ENCODE results near the gene WDR6. TPM values are rescaled to one million over a fixed set of nuclear protein-coding genes. Genes with fewer than 3 reads are reported as not detected.
A peak's percentile ranks its signal among the peaks of the same experiment; 100 is the strongest.

The WDR6 gene
- total RNA-seq, 2 donors from 2014 or later, result 145 to 159 TPM

- DNase-seq (peak; percentile 96 to 97), ATAC-seq (replicated peaks in 1 of 2) (peak; percentile 76 to 78)
- no peaks in the 10 kb centered on the region for H3K27me3 Mint-ChIP-seq (ENCODE audit: low read depth)
- peak within 1 kb of the TSS; percentile 94 for H3K27ac Mint-ChIP-seq
- peaks cover 71% of the 10 kb centered on the region for H3K4me1 Mint-ChIP-seq (ENCODE audit: low read depth)
- peaks cover 10 to 26% of the 10 kb centered on the region in 2 donors for H3K36me3 Mint-ChIP-seq (ENCODE audit: insufficient read depth in 2 of 2)
- H3K4me3 Mint-ChIP-seq, result peak within 1 kb of the TSS; percentile 91 to 94
- H3K9me3 Mint-ChIP-seq, result no peaks in the 10 kb centered on the region
These were observed 14.9 kb downstream of the WDR6 start, which contains the start of gene NDUFAF3 for GRCh38 chr3:49021813-49022687. Gene NDUFAF3 (plus strand): TSS chr3:49022121. CDS start chr3:49022145, 24 bp downstream.

- no peaks in the 10 kb centered on the region for H3K27me3 Mint-ChIP-seq (ENCODE audit: low read depth)
- ATAC-seq (replicated peaks in 1 of 2) (no peak), DNase-seq (no peak)
- peaks cover 71% of the 10 kb centered on the region for H3K4me1 Mint-ChIP-seq (ENCODE audit: low read depth)
- peaks cover 10 to 31% of the 10 kb centered on the region in 2 donors for H3K36me3 Mint-ChIP-seq (ENCODE audit: insufficient read depth in 2 of 2)
- H3K4me3 Mint-ChIP-seq, result peak overlapping the region; percentile 91 to 94
- no peaks in the 10 kb centered on the region for H3K9me3 Mint-ChIP-seq
- peak overlapping the region; percentile 92 for H3K27ac Mint-ChIP-seq
These were observed 15.5 kb downstream of the WDR6 start for GRCh38 chr3:49022688-49023171.

GRCh38 chr3:49023775-49024174, 16.6 kb downstream of the WDR6 start:
- Mint-ChIP-seq H3K27ac (peak overlapping the region; percentile 92), H3K4me3 (peak overlapping the region; percentile 91 to 94), H3K4me1 (ENCODE audit: low read depth) (peaks cover 78% of the 10 kb centered on the region), H3K27me3 (ENCODE audit: low read depth) (no peaks in the 10 kb centered on the region), H3K9me3 (no peaks in the 10 kb centered on the region), H3K36me3 (ENCODE audit: insufficient read depth in 2 of 2) (peaks cover 13 to 36% of the 10 kb centered on the region in 2 donors)
- ATAC-seq (replicated peaks in 1 of 2), result no peak
- no peak for DNase-seq

- Mint-ChIP-seq H3K27me3 (ENCODE audit: low read depth) (no peaks in the 10 kb centered on the region), H3K9me3 (no peaks in the 10 kb centered on the region), H3K4me3 (peak overlapping the region in 1 of 2 donors; percentile 5), H3K4me1 (ENCODE audit: low read depth) (peaks cover 78% of the 10 kb centered on the region), H3K27ac (peak overlapping the region; percentile 85), H3K36me3 (ENCODE audit: insufficient read depth in 2 of 2) (peaks cover 13 to 39% of the 10 kb centered on the region in 2 donors)
- no peak for ATAC-seq (replicated peaks in 1 of 2)
- DNase-seq, result no peak
These were observed 17.3 kb downstream of the WDR6 start for GRCh38 chr3:49024449-49024848.

GRCh38 chr3:49025005-49025792, 18.0 kb downstream of the WDR6 start:
- ATAC-seq (replicated peaks in 1 of 2) (no peak), DNase-seq (no peak)
- peak overlapping the region; percentile 85 for H3K27ac Mint-ChIP-seq
- H3K4me3 Mint-ChIP-seq, result peak overlapping the region; percentile 17 to 37
- peaks cover 13 to 39% of the 10 kb centered on the region in 2 donors for H3K36me3 Mint-ChIP-seq (ENCODE audit: insufficient read depth in 2 of 2)
- no peaks in the 10 kb centered on the region for H3K9me3 Mint-ChIP-seq
- no peaks in the 10 kb centered on the region for H3K27me3 Mint-ChIP-seq (ENCODE audit: low read depth)
- H3K4me1 Mint-ChIP-seq (ENCODE audit: low read depth), result peaks cover 78% of the 10 kb centered on the region

- H3K4me3 Mint-ChIP-seq, result peak overlapping the region; percentile 17 to 37
These were observed 18.8 kb downstream of the WDR6 start for GRCh38 chr3:49025793-49026520.

GRCh38 chr3:49026536-49026935, 19.3 kb downstream of the WDR6 start:
- Mint-ChIP-seq H3K27me3 (ENCODE audit: low read depth) (no peaks in the 10 kb centered on the region), H3K9me3 (no peaks in the 10 kb centered on the region), H3K27ac (peak overlapping the region; percentile 40), H3K4me3 (no peak overlapping the region), H3K36me3 (ENCODE audit: insufficient read depth in 2 of 2) (peaks cover 10 to 39% of the 10 kb centered on the region in 2 donors), H3K4me1 (ENCODE audit: low read depth) (peaks cover 82% of the 10 kb centered on the region)
- ATAC-seq (replicated peaks in 1 of 2), result no peak
- DNase-seq, result no peak

More at GRCh38 chr3:49025793-49026520, 18.8 kb downstream of the WDR6 start:
- peaks cover 13 to 39% of the 10 kb centered on the region in 2 donors for H3K36me3 Mint-ChIP-seq (ENCODE audit: insufficient read depth in 2 of 2)
- H3K9me3 Mint-ChIP-seq, result no peaks in the 10 kb centered on the region
- H3K27me3 Mint-ChIP-seq (ENCODE audit: low read depth), result no peaks in the 10 kb centered on the region
- H3K27ac Mint-ChIP-seq, result peak overlapping the region; percentile 56
- DNase-seq, result no peak
- no peak for ATAC-seq (replicated peaks in 1 of 2)
- peaks cover 85% of the 10 kb centered on the region for H3K4me1 Mint-ChIP-seq (ENCODE audit: low read depth)

- H3K4me3 Mint-ChIP-seq, result peak overlapping the region; percentile 95 to 96
These were observed 20.4 kb downstream of the WDR6 start for GRCh38 chr3:49027634-49028033.

GRCh38 chr3:49028298-49028672, 21.1 kb downstream of the WDR6 start:
- Mint-ChIP-seq H3K27me3 (ENCODE audit: low read depth) (no peaks in the 10 kb centered on the region), H3K4me1 (ENCODE audit: low read depth) (peaks cover 72% of the 10 kb centered on the region), H3K27ac (peak overlapping the region; percentile 95), H3K36me3 (ENCODE audit: insufficient read depth in 2 of 2) (peaks cover 7 to 43% of the 10 kb centered on the region in 2 donors), H3K4me3 (peak overlapping the region; percentile 95 to 96), H3K9me3 (no peaks in the 10 kb centered on the region)
- DNase-seq (no peak), ATAC-seq (replicated peaks in 1 of 2) (no peak)

More at GRCh38 chr3:49027634-49028033, 20.4 kb downstream of the WDR6 start:
- H3K4me1 Mint-ChIP-seq (ENCODE audit: low read depth), result peaks cover 78% of the 10 kb centered on the region
- DNase-seq, result no peak
- H3K27ac Mint-ChIP-seq, result peak overlapping the region; percentile 95
- peaks cover 9 to 44% of the 10 kb centered on the region in 2 donors for H3K36me3 Mint-ChIP-seq (ENCODE audit: insufficient read depth in 2 of 2)
- no peak for ATAC-seq (replicated peaks in 1 of 2)
- H3K9me3 Mint-ChIP-seq, result no peaks in the 10 kb centered on the region
- H3K27me3 Mint-ChIP-seq (ENCODE audit: low read depth), result no peaks in the 10 kb centered on the region

GRCh38 chr3:49028673-49029562, 21.7 kb downstream of the WDR6 start, which contains the start of gene IMPDH2:
Gene IMPDH2 (minus strand): TSS chr3:49029398. CDS start chr3:49029350, 48 bp downstream.
- peak; percentile 94 to 97 for DNase-seq
- Mint-ChIP-seq H3K27ac (peak within 1 kb of the TSS; percentile 95), H3K4me3 (peak within 1 kb of the TSS; percentile 95 to 96), H3K4me1 (ENCODE audit: low read depth) (peaks cover 66% of the 10 kb centered on the region), H3K36me3 (ENCODE audit: insufficient read depth in 2 of 2) (peaks cover 7 to 39% of the 10 kb centered on the region in 2 donors), H3K9me3 (no peaks in the 10 kb centered on the region), H3K27me3 (ENCODE audit: low read depth) (no peaks in the 10 kb centered on the region)
- peak; percentile 93 to 95 for ATAC-seq (replicated peaks in 1 of 2)

GRCh38 chr3:49029563-49029884, 22.3 kb downstream of the WDR6 start:
- peaks cover 7 to 37% of the 10 kb centered on the region in 2 donors for H3K36me3 Mint-ChIP-seq (ENCODE audit: insufficient read depth in 2 of 2)
- no peak for DNase-seq
- ATAC-seq (replicated peaks in 1 of 2), result no peak
- H3K27me3 Mint-ChIP-seq (ENCODE audit: low read depth), result no peaks in the 10 kb centered on the region
- H3K4me3 Mint-ChIP-seq, result peak overlapping the region; percentile 95 to 96
- H3K4me1 Mint-ChIP-seq (ENCODE audit: low read depth), result peaks cover 60% of the 10 kb centered on the region
- H3K9me3 Mint-ChIP-seq, result no peaks in the 10 kb centered on the region
- H3K27ac Mint-ChIP-seq, result peak overlapping the region; percentile 95

Data from activated T-cell treated with anti-CD3 and anti-CD28 coated beads, Interleukin-2, amount 50 U/mL, for 72 hours (primary cell).